ENCODE results near the gene AKT3.

GRCh38 chr1:243834130-243834529, 15.9 kb downstream of the AKT3 start:
- TF ChIP-seq CTCF (conservative IDR thresholded peaks at IDR 0.05) = no peak
- no peak for TF ChIP-seq ZFX (IDR thresholded peaks at IDR 0.05)

All from C4-2B (cell line).